Fibroblast of lung (primary cell): ENCODE results near the gene PIGM.

Source experiments
- CTCF ChIP-seq, 2 donors: IDR thresholded peaks in 1 of 2; conservative IDR thresholded peaks in 1 of 2; 1 replicate in 1 of 2; 2 replicates in 1 of 2; pipeline ENCODE4 v1.5.1; 2011 to 2012; ENCODE audit warnings: low read length in 2 of 2, control low read depth in 1 of 2, inconsistent platforms in 1 of 2, low read depth in 1 of 2, mild to moderate bottlenecking in 1 of 2
- EZH2 ChIP-seq: IDR thresholded peaks from 2 replicates; pipeline ENCODE4 v1.5.1; 2012; ENCODE audit warnings: low read length, control low read depth, mild to moderate bottlenecking; ENCODE audit errors: missing control alignments

- TF ChIP-seq EZH2 (no peak), CTCF (conservative IDR thresholded peaks at IDR 0.05 in 1 of 2, IDR thresholded peaks at IDR 0.05 in 1 of 2; ENCODE audit: low read depth in 1 of 2, low read length in 2 of 2) (no peak)
Measured at GRCh38 chr1:159978107-159978398, 53.7 kb downstream of the PIGM start.
